Stimulated activated naive CD8-positive, alpha-beta T cell treated with anti-CD3 and anti-CD28 coated beads, Interleukin-15, Interleukin-2, amounts not matched to agents 100 U/mL and 50 U/mL, for 24 hours (primary cell): ENCODE measurements around the gene CTSV.
"Not testable (repeated sequence)": the region's sequence is repeated elsewhere in the genome, so short reads cannot be mapped to it uniquely, and the experiment has no call there.

ENCODE experiments used
- ATAC-seq: fragments of 150-1000 bp; cut with Tn5 transposase; one replicate; pipeline ENCODE4 v1.10.0; 2021
- DNase-seq: peaks from one replicate; pipeline ENCODE4 v3.0.0; 2021

Gene CTSV

DNA sequence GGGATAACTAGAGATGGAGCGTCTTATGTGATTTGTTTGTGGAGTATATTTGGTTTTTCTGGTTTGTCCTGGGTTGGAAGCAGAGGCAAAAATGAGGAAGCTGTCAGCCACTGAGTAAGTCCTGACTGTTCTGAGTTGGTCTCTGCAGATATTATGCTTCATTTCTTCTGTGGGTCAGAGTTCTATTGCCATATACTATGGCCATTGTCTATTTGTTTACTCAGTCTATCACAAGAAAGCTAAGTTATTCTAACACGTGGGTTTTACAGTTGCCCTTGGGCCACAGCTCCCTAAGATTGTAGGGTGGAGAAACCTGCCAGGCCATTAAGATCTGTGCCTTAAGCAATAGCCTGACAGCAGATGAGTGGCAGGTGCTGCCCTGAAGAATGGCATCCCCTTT is 3.0 kb upstream of the CTSV start:
- DNase-seq (no peak), ATAC-seq (no peak)

DNA sequence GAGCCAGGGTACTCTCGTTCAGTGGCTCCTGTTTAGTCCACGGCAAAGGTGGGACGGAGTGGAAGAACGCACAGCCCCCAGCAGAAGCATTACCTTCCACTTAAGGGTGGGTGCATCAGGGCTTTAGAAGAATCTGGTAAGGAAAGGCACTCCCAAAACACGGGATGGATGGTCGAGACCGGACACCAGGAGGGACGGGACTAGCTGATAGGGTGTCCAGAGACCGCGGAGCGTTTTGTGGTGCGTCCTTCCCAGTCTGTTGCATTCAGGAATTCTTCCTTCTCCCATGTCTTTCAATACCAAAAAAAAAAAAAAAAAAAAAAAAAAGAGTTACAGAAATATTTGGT is 545 bp upstream of the CTSV start:
- ATAC-seq (no peak), DNase-seq (no peak)

DNA sequence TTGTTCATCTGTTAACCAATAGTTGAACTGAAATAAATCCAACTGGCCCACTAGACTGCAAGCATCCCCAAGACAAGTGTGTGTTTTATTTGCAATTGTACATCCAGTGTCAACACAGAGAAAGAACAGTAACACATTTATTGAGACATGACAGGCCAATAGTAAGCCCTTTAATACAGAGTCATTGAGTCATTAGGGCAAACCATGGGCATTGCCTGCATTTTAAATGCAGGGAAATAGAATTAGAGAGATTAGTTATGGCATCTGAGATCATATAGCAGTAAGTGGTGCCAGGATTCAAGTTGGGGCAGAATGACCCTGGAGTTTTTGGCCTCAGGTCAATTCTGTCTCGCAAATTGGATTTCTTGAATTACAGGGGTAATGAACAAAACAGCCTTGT is 15.4 kb downstream of the CTSV start:
- not testable (repeated sequence) for ATAC-seq, DNase-seq

DNA sequence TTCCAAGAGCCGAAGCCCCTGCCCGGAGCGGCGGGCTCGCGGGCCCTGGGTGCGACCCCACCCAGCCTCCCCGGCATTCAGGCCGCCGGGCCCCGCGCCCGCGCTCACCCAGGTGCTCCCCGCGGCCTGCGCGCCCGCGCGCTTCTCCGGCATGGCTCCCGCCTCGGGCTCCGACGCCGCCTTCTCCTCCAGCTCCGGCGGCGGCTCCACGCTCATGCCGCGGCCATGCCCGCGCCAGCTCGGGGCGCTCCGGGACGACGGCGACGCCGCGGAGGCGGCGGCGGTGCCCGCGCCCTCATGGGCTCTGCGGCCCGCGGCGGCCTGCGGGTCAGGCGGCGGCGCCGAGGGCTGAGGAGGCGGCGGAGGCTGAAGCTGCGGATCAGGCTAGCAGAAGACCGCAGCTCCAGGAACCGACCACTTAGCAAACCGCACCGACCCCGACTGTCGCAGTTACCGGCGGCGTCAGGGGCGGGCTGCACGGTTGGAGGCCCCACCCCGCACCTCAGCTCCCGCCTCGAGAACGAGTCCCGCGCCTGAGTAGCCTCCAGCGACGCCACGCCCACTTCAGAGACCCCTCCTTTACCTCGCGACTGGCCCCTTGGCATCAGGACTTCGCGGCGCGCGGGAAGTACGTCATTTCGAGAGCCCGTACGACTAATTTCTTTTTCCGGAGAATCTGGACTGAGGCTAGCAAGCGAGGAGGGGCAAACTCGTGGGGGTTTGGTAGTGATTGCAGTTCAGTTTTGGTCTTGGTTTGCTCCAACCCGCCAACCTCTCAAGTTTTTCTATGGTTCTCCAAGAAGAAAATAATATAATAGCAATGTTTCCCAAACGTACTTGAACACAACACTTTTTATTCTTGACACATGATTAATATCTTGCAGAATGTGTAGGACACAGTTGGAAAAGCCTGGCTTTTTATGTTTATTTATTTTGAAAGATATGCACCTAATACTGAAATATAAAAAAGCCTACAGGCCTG is 25.5 kb downstream of the CTSV start:
- ATAC-seq = peak; percentile 98
- peak; percentile 75 for DNase-seq

DNA sequence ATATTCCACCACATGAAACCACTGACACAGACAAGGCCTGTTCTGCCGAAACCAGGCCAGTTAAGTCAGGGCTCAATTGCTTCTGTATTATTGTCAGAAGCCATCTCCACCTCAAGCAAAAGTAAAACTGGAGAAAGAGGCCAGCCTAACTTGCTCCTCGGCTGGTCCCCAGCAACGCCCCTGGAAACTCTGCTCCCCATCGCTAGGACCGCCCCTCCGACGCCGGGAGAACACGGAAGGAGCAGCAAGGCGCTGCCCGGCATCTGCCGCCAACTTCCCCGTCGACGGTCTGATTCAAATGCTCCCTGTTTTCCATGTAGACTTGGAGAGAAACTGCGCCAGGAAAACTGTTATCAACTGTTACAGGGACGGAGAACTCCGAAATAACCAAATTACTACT is 26.3 kb downstream of the CTSV start:
- not testable (repeated sequence) for DNase-seq

DNA sequence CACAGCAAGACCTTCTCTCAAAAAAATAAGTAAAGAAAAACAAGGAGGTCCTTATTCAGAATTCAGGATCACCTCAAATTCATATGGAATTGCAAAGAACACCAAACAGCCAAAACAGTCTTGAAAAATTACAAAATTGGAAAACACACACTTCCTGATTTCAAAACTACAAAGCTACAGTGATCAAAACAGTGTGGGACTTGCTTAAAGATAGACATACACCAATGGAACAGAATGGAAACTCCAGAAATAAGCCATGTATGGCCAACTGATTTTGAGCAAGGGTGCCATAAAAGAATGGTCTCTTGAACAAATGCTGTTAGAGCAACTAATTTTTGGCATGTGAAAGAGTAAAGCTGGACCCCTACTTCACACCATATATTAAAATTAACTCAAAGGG is 36.7 kb downstream of the CTSV start:
- ATAC-seq, DNase-seq: not testable (repeated sequence)

More for the DNA sequence above, 26.3 kb downstream of the CTSV start:
- ATAC-seq = peak; percentile 76

DNA sequence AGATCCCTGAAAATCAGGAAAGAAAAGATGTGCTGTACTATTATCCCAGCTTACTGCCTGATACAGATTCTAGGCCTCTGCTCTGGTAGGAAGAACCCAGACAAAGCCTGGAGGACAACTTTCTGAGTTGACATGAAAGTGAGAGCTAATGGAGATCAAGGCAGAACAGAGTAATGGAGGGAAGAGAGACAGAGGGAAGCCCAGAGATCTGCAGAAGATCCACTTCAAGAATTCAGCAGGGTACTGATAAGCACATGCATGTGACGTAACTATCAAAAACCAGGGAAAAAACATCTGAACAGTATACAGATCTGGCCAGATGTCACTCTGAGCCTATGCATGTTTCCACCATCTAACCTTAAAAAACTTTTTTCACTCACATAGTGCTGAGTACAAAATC is 37.6 kb downstream of the CTSV start:
- ATAC-seq, DNase-seq: not testable (repeated sequence)

DNA sequence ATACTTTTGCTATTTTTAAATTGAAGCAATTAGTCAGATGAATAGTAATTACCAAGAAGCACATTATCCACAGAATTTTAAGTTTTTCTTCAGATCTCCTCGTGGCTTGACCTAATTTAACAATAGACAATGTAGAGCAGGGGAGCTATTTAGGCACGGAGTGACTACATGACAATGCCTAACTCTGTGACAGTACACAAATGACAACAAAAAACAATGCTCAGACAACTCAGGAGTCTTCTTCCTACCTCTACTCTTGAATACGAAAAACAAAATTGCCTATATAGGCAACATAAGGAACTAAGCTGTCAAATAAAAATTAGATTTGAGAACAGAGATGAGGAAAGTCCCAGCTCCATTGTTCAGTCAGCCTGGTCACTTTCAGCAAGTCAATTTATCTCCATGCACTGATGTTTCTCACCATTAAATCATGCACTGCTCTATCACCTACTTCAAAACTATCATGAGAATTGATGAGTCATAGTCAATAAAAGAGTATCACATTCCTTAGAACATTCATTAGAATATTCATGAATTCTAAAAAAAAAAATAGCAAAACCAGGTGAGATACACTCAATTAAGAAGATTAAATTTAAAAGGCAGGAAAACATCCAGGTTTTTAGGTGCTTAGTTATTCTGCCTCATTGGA is 38.7 kb downstream of the CTSV start:
- peak; percentile 28 for ATAC-seq
- DNase-seq = not testable (repeated sequence)

DNA sequence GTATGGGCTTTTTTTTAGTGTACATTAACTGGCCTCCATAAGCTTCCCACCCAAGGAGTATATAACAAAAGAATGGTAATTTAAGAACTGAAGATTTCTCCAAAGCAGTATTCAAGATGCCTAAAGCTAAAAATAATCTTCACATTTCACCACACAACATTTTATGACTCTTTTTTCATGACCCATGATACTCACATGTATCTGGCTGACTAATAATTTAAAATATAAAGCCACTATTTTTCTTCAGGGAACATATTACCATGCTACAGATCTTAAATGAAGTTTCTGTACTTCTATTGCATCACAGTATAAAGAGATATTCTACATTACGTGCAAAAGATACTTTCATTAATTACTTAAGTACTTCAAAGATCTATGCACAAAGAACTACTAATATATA is 39.2 kb downstream of the CTSV start:
- DNase-seq, ATAC-seq: not testable (repeated sequence)

DNA sequence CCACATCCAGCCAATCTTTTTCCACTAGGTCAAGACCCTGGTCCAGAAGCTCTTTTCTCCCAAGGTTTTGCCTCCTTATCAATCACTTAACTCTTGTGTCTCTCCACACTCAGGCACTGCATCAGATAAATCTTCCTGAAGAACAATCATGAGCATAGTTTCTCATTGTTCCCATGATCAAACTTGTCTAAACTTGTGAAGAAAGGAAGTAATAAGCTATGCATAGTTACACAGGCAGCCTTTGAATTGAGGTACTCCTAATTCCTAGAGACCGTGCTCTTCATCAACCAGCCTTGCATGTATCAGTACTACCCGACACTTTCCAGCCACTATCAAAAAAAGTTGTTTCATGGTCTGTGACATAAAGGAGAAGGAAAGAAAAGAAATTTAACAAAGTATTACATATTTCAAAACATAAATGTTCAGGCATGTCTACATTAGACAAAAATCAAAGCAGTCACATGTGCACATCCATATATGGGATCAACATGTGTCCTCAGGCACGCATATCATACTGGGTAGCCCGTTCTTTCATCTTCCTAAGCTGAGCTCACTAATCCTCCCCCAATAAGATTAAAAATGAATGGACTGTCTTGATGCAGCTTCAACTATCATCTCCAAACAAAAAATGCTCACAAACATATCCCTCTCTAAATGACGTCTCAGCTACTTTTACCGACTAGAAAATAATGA is 41.8 kb downstream of the CTSV start:
- not testable (repeated sequence) for DNase-seq, ATAC-seq

DNA sequence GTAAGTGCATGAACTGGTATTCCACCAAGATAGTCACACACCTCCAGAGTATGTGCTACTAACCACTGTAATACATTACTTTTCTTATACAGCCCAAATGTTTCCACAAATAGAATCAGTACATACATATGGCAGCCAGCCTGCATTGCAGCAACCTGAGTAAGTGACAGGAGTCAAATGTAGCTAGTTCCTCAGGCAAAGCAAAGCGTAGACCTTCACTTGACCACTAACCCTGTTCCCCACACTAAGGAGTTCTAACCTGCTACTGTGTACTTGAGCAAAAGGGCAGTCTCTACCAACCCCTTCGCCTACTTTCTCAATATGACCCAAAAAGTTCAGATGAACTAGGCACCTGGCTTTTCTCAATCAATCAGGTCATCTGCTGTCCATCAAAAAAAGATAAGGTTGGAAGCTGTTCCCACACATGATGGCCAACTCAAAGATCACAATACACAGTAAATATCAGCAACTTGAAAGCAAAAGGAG is 44.4 kb downstream of the CTSV start:
- DNase-seq, ATAC-seq: not testable (repeated sequence)

DNA sequence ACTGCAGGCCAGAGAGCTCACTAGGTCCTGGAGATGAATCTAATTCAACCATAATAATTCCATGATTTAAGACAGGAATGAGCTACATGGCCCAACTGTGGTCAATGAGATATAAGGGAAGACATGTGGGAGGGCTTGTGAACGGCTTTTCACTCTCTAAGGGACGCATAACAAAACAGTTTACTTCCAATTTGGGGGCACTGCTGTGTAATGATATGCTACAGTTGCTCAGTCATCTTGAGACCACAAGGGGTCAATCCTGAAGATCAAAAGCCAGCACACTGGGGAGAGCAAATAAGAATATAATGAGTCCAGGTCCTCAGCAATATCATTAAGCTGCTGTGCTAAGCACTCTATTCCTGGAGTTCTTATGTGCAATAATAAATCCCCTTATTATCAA is 46.6 kb downstream of the CTSV start:
- DNase-seq = not testable (repeated sequence)
- ATAC-seq = peak; percentile 42

DNA sequence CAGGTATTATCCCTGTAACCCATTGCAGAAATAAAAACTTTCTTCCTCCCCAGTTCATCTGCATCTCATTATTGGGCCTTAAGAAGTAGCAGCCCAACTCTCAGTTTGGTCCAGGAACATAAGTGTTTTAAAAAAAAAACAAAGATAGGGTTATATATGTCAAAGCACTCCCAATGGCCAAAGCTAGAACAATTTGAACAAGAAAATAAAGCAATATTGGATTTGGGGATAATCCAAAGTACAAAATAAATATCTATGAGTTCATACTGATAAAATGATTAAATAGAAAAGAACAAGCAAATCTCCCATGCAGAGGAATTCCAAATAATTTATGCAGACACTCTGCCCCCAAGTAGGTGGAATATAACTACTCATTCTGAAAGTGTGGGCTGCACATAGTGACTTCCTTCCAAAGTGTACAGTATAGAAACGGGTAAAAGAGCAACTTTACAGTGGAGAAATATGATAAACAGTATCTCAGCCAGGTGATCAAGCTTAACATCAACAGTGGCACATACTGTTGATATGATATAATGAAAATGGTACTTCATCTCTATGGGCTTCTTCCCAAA is 49.1 kb downstream of the CTSV start:
- peak; percentile 81 for ATAC-seq
- DNase-seq = not testable (repeated sequence)

DNA sequence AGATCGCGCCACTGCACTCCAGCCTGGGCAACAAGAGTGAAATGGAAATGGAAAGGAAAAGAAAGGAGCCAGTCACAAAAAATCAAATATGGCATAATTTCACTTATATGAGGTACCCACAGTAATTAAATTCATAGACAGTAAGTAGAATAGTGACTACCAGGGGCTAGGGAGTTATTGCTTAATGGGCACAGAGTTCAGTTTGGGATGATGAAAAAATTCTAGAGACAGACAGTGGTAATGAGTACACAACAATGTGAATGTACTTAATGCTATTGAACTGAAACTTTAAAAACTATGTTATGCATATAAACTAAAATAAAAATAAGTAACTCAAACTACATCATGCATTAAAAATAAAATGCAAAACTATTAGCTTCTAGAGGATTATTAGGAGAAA is 54.1 kb downstream of the CTSV start:
- not testable (repeated sequence) for DNase-seq, ATAC-seq

DNA sequence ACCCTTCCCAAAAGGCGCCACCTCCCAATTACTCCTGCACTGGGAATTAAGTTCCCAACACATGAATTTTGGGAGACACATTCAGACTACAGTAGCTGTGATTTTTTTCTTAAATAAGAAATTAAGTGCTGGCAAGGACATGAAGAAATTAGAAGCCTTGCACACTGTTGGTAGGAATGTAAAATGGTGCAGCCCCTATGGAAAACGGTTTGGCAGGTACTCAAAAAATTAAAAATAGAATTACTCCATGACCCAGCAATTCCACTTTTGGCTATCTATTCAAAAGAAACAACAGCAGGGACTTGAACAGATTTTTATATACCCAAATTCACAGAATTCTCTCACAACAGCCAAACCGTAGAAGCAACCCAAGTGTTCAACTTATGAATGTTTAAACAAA is 54.8 kb downstream of the CTSV start:
- not testable (repeated sequence) for ATAC-seq, DNase-seq

DNA sequence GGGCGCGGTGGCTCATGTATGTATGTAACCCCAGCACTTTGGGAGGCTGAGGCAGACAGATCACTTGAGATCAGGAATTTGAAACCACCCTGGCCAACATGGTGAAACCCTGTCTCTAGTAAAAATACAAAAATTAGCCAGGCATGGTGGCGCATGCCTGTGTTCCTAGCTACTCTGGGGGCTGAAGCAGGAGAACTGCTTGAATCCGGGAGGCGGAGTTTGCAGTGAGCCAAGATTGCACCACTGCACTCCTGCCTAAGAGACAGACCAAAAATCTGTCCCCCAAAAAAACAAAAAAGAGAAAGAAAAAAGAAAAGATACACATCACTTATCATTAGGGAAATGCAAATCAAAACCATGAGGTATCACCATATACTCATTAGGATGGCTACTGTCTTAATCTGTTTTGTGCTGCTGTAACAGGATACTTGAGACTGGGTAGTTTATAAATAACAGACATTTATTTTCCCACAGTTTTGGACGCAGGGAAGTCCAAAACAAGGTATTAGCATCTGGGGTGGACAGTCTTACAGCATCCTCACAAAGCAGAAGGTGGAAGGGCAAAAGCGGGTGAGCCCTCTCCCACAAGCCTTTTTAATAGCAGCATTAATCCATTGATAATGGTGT is 55.3 kb downstream of the CTSV start:
- ATAC-seq, DNase-seq: not testable (repeated sequence)
